ENCODE results near the gene ZNF813.
"Not testable (repeated sequence)": the region's sequence is repeated elsewhere in the genome, so short reads cannot be mapped to it uniquely, and the experiment has no call there.

ZNF813 gene

DNA sequence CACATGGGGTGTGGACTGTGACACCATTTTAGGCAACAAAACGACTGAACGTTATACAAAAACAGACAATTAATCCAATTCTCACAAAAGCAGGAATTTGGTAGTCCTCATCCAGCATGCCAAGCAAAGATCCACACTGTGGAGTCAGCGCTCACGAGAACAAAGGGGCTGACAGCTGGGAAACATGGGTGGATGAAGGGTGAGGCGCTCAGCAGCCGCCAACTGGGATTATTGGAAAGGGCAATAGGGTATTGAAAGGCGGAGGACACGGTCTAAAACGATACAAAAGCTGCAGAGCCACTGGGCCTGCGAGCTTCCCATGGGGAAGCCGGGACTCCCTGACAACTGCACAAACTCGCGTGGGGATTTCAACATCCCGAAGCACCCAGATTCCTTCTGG is 4.7 kb upstream of the ZNF813 start:
- Mint-ChIP-seq H3K27me3 (peaks cover 35% of the 10 kb centered on the region), H3K36me3 (ENCODE audit: low read depth) (peaks cover 43% of the 10 kb centered on the region), H3K9me3 (peaks cover 52% of the 10 kb centered on the region), H3K27ac (no peak overlapping the region), H3K4me3 (no peak overlapping the region), H3K4me1 (ENCODE audit: low read depth) (peaks cover 10% of the 10 kb centered on the region)
- DNase-seq, result no peak

DNA sequence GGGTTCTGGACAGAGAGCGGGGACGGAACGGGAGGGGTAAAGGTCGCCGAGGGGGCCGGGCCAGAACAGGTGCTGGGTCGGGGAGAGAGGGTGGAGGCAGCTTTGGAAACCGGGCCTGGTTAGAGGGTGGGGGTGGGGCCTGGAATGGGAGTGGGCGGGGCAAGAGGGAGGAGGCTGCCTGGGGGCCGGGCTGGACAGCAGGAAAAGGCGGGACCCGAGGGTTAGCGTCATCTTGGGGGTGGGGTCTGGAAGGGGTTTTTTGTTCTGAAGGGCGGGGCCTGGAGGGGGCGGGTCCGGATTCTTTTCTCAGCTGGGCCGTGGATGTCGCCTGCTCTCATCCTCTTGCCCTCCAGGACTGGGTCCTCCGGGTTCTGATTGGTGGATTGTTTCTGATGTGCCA is 4.3 kb upstream of the ZNF813 start:
- Mint-ChIP-seq H3K27ac (no peak overlapping the region), H3K9me3 (peaks cover 50% of the 10 kb centered on the region), H3K4me1 (ENCODE audit: low read depth) (peaks cover 13% of the 10 kb centered on the region), H3K36me3 (ENCODE audit: low read depth) (peaks cover 43% of the 10 kb centered on the region), H3K4me3 (no peak overlapping the region), H3K27me3 (peaks cover 35% of the 10 kb centered on the region)
- DNase-seq, result no peak

DNA sequence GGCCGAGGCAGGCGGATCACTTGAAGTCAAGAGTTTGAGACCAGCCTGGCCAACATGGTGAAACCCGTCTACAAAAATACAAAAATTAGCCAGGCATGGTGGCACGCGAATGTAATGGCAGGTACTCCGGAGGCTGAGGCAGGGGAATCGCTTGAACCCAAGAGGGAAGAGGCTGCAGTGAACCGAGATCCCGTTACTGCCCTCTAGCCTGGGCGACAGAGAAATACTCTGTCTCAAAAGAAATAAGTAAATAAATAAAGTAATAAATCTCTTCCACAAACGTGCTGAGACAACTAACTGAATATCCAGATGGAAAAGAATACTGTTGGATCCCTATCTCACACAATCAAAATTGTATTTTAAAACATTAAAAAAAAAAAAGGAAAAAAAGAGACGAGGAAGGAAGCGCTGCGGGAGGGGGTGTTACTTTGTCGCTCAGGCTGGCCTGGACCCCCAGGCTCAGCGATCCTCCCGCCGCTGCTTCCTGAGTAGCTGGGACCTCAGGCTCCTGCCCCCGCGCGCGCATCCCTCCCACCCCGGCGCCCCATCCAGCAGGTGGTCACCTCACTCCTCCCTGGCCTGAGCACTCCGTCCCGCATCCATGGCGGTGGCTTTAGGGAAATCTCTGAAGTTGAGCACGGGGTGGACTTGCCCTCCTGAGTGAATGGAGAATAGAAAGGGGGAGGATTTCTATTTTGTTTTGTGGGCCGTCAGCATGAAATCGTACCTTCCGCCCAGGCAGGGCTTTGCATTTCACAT is 628 bp upstream of the ZNF813 start:
- Mint-ChIP-seq H3K4me3 (peak overlapping the region; percentile 89), H3K27ac (peak overlapping the region; percentile 91), H3K9me3 (peaks cover 42% of the 10 kb centered on the region), H3K27me3 (peaks cover 31% of the 10 kb centered on the region), H3K36me3 (ENCODE audit: low read depth) (peaks cover 57% of the 10 kb centered on the region), H3K4me1 (ENCODE audit: low read depth) (peaks cover 27% of the 10 kb centered on the region)
- no peak for DNase-seq

DNA sequence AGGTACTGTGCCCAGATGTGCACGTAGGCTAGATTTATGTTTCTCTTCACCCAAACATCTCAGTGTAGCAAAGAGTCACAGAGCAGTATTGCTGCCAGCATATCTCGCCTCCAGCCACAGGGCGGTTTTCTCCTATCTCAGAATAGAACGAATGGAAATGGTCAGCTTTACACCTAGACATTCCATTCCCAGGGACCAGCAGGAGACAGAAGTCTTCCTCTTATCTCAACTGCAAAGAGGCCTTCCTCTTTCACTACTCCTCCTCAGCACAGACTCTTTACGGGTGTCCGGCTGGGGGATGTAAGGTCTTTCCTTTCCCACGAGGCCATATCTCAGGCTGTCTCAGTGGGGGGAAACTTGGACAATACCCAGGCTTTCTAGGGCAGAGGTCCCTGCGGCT is 1.1 kb downstream of the ZNF813 start:
- peaks cover 42% of the 10 kb centered on the region for H3K9me3 Mint-ChIP-seq
- H3K36me3 Mint-ChIP-seq (ENCODE audit: low read depth), result peaks cover 67% of the 10 kb centered on the region
- DNase-seq, result not testable (repeated sequence)
- H3K4me3 Mint-ChIP-seq, result peak overlapping the region; percentile 89
- H3K27me3 Mint-ChIP-seq, result peaks cover 21% of the 10 kb centered on the region
- H3K27ac Mint-ChIP-seq, result peak overlapping the region; percentile 50
- peaks cover 28% of the 10 kb centered on the region for H3K4me1 Mint-ChIP-seq (ENCODE audit: low read depth)

DNA sequence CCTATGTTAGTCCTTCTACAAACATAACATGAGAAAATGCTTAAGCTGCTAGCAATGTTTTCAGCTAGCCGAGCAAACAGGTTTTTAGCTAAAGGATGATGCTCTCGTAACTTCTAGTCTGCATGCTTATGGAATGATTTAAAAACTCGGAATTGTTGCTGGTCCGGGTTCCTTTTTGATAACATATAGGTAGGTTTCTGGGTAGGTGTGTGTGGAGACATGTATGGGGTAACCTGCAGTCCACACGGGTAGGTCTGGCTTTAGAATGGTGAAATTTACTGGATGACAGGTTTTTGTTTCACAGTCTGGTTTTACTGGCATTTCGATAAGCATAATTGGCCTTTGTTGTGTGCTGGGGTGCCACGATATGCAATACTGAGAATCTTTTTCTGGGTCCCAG is 4.4 kb downstream of the ZNF813 start:
- Mint-ChIP-seq H3K27me3 (no peaks in the 10 kb centered on the region), H3K4me1 (ENCODE audit: low read depth) (peaks cover 25% of the 10 kb centered on the region), H3K27ac (no peak overlapping the region), H3K36me3 (ENCODE audit: low read depth) (peaks cover 95% of the 10 kb centered on the region), H3K9me3 (peaks cover 48% of the 10 kb centered on the region), H3K4me3 (no peak overlapping the region)
- DNase-seq, result no peak

DNA sequence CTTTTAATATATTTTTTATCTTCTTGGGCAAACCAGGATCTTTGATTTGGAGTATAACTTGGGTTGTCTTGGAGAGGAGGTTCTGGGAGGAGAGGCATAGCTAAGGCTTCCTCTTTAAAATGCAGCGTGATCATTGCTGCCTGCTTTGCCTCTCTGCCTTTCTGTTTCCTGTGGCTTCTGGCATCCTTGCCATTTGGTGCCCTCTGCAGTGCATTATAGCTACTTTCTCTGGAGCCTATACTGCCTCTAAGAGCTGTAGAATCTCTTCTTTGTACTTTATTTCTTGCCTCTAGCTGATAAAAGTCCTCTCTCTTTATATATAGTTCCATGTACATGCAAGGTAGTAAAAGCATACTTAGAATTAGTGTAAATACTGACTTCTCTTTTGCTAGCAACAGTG is 7.3 kb downstream of the ZNF813 start:
- not testable (repeated sequence) for H3K27me3 Mint-ChIP-seq; H3K27ac Mint-ChIP-seq; H3K4me3 Mint-ChIP-seq; H3K4me1 Mint-ChIP-seq (ENCODE audit: low read depth); DNase-seq
- H3K36me3 Mint-ChIP-seq (ENCODE audit: low read depth), result peaks cover 99% of the 10 kb centered on the region
- peaks cover 41% of the 10 kb centered on the region for H3K9me3 Mint-ChIP-seq

DNA sequence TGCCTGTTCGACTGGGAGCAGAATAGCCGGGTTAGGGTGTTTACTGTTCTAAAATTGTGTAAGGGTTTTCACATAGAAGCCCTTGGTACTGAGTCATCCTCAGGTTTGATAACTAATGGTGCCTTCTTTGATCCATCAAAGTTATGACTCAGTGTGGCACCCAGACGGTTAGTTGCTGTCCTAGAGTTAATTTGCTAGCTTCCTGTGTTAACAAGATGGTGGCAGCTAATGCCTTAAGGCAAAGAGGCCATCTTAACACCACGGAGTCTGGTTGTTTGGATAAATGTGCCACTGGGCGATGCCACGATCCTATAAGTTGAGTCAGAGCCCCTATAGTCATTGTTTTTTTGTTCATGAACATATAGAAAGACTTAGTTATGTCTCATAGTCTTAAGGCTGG is 7.9 kb downstream of the ZNF813 start:
- not testable (repeated sequence) for H3K4me1 Mint-ChIP-seq (ENCODE audit: low read depth); H3K4me3 Mint-ChIP-seq; H3K27me3 Mint-ChIP-seq; DNase-seq; H3K27ac Mint-ChIP-seq
- Mint-ChIP-seq H3K9me3 (peaks cover 41% of the 10 kb centered on the region), H3K36me3 (ENCODE audit: low read depth) (peaks cover 99% of the 10 kb centered on the region)

DNA sequence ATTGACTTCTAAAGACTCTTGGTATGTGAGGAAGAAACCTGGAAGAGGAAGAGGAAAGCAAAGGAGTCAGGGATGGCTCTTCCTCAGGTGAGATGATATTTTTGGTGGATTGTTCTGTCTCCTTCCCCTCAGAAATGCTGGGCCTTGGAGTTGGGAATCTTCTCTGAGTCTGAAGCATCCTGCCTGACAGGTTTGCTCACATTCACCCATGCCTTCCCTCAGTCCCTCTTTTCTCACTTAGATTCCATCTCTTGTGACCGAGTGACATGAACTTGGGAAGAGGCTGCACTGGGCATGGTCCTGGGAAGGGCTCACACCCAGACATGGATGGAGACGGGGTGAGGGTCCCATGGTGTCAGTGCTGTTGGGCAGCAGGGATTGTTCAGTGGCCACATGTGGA is 16.2 kb downstream of the ZNF813 start:
- H3K27me3 Mint-ChIP-seq; H3K27ac Mint-ChIP-seq; DNase-seq; H3K4me3 Mint-ChIP-seq; H3K4me1 Mint-ChIP-seq (ENCODE audit: low read depth): not testable (repeated sequence)
- Mint-ChIP-seq H3K9me3 (peaks cover 53% of the 10 kb centered on the region), H3K36me3 (ENCODE audit: low read depth) (peaks cover 94% of the 10 kb centered on the region)

DNA sequence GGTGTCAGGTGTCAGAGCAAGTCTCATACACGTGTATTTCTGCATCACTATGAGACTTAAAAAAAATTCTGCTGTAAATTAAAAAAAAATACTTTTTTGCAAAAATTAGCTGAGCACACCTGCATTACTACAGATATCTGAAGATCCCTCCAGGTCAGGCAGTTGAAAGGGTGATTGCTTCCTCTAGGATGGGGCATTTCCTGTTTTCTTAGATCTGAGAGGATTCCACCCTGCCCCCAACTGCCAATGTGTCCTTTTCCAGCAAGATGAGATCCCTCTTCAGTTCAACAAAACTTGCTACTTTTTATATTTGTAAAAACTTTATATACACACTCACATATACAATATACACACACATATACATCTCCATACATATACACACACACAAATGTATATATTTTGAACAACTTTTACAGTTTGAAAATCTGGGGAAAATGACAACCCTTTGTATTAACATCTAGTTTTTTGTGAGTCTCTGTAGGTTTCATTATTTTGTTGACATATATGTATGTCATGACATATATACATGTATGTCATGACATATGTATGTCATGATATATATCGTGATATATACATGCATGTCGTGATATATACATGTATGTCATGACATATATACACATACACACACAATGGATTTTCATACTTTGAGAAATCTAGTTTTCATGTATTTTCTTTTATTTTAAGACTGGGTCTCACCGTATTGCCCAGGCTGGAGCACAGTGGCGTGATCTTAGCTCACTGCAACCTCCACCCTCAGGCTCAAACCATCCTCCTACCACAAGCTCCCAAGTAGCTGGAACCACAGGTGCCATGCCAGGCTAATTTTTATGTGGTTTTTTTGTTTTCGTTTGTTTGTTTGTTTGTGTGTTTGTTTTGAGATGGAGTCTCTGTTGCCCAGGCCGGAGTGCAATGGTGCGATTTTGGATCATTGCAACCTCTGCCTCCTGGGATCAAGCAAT is 17.8 kb downstream of the ZNF813 start:
- Mint-ChIP-seq H3K4me1 (ENCODE audit: low read depth) (no peaks in the 10 kb centered on the region), H3K27me3 (no peaks in the 10 kb centered on the region), H3K27ac (no peak overlapping the region), H3K9me3 (peaks cover 51% of the 10 kb centered on the region), H3K4me3 (no peak overlapping the region), H3K36me3 (ENCODE audit: low read depth) (peaks cover 93% of the 10 kb centered on the region)
- no peak for DNase-seq

DNA sequence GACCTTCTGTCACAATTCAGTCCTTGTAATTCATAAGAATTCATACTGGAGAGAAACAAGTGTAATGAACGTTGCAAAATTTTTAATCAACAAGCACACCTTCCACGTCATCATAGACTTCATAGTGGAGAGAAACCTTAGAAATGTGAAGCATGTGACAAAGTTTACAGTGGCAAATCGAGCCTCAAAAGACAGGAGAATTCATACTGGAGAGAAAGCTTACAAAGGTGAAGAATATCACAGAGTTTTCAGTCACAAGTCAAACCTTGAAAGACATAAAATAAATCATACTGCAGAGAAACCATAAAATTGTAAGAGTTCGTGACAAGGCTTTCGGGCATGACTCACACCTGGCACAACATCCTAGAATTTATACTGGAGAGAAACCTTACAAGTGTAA is 24.6 kb downstream of the ZNF813 start:
- H3K9me3 Mint-ChIP-seq, result peaks cover 60% of the 10 kb centered on the region
- H3K4me3 Mint-ChIP-seq, result no peak overlapping the region
- H3K27ac Mint-ChIP-seq, result no peak overlapping the region
- no peak for DNase-seq
- no peaks in the 10 kb centered on the region for H3K27me3 Mint-ChIP-seq
- no peaks in the 10 kb centered on the region for H3K4me1 Mint-ChIP-seq (ENCODE audit: low read depth)
- peaks cover 87% of the 10 kb centered on the region for H3K36me3 Mint-ChIP-seq (ENCODE audit: low read depth)

DNA sequence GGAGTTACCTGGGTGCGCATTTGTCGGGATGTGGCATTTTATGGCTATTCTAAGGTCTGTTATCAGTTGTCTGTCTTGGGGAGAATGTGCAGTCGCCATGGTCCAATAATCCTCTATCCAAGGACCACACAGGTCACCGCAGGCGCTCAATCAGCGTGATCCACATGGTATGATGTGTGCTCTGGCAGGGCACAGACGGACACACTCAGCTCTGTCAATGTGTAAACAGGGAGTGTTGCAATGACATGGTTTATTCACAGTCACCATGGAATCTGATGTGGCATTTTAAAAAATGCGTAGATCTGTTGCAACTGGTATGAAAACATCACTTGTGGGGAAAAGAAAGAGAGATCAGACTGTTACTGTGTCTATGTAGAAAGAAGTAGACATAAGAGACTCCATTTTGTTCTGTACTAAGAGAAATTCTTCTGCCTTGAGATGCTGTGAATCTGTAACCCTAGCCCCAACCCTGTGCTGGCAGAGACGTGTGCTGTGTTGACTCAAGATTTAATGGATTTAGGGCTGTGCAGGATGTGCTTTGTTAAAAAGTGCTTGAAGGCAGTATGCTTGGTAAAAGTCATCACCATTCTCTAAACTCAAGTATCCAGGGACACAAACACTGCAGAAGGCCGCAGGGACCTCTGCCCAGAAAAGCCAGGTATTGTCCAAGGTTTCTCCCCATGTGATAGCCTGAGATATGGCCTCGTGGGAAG is 29.9 kb downstream of the ZNF813 start:
- H3K4me3 Mint-ChIP-seq; H3K27me3 Mint-ChIP-seq; H3K27ac Mint-ChIP-seq; DNase-seq; H3K4me1 Mint-ChIP-seq (ENCODE audit: low read depth): not testable (repeated sequence)
- Mint-ChIP-seq H3K9me3 (peaks cover 56% of the 10 kb centered on the region), H3K36me3 (ENCODE audit: low read depth) (peaks cover 43% of the 10 kb centered on the region)

DNA sequence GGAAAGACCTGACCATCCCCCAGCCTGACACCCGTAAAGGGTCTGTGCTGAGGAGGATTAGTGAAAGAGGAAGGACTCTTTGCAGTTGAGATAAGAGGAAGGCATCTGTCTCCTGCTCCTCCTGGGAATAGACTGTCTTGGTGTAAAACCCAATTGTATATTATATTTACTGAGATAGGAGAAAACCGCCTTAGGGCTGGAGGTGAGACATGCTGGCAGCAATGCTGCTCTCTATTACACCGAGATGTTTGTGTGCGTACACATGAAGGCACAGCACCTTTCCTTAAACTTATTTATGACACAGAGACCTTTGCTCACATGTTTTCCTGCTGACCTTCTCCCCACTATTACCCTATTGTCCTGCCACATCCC is 30.5 kb downstream of the ZNF813 start:
- Mint-ChIP-seq H3K9me3 (peaks cover 51% of the 10 kb centered on the region), H3K36me3 (ENCODE audit: low read depth) (peaks cover 38% of the 10 kb centered on the region), H3K27me3 (peaks cover 10% of the 10 kb centered on the region)
- H3K4me1 Mint-ChIP-seq (ENCODE audit: low read depth); H3K27ac Mint-ChIP-seq; DNase-seq; H3K4me3 Mint-ChIP-seq: not testable (repeated sequence)

DNA sequence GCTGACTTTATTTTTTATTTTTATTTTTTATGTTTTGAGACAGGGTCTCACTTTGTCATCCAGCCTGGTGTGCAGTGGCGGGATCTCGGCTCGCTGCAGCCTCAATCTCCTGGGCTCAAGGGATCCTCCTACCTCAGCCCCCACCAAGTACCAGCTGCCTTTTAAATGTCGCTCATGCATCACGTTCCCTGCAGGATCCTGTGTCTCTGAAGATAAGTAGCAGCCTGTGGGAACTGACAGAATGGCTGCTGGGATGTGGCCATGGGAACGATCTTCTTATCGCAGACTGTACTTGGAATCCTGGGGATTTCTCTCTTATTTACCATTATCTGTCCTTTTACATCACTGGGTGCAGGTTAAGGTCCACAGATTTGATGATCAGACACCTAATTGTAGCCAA is 35.6 kb downstream of the ZNF813 start:
- H3K36me3 Mint-ChIP-seq (ENCODE audit: low read depth); H3K27ac Mint-ChIP-seq; DNase-seq; H3K4me1 Mint-ChIP-seq (ENCODE audit: low read depth); H3K4me3 Mint-ChIP-seq: not testable (repeated sequence)
- peaks cover 20% of the 10 kb centered on the region for H3K9me3 Mint-ChIP-seq
- peaks cover 36% of the 10 kb centered on the region for H3K27me3 Mint-ChIP-seq

DNA sequence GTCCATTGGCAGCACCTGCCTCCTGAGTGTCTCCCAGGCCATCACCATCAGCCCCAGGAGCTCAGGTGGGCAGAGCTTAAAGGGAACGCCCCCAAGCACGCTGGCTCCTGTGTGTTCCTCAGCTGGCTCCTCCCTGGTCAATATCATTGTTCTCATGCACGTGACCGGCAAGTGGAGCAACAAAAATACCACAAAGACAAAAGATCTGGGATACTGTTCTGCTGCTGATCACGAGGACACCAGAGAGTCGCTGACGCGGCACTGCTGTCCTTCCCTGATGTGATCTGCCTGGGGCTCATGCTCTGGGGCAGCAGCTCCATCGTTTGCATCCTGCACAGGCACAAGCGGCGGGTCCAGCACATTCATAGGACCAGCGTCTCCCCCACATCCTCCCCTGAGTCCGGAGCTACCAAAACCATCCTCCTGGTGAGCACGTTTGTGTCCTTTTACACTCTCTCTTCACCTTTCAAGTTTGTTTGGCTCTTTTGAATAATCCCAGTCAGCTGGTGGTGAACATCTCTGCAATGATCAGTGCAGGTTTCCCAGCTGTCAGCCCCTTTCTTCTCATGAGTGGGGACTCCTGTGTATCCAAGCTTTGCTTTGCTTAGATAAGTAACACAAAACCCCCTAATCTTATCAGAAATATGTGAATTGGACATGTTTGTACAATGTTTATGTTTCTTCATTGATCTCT is 36.3 kb downstream of the ZNF813 start:
- H3K4me1 Mint-ChIP-seq (ENCODE audit: low read depth); H3K27ac Mint-ChIP-seq; H3K4me3 Mint-ChIP-seq; H3K36me3 Mint-ChIP-seq (ENCODE audit: low read depth); DNase-seq: not testable (repeated sequence)
- Mint-ChIP-seq H3K9me3 (peaks cover 17% of the 10 kb centered on the region), H3K27me3 (peaks cover 36% of the 10 kb centered on the region)

All from activated T-cell treated with anti-CD3 and anti-CD28 coated beads, Interleukin-2, amount 50 U/mL, for 24 hours (primary cell).